OCI-LY7 (cell line): ENCODE results near the gene DOCK1. TPM values are rescaled to one million over a fixed set of nuclear protein-coding genes. Genes with fewer than 3 reads are reported as not detected.

Experiments
- BruUV-seq: library from RNA; stranded (reverse); fragments of 400-500 nt; replicated peaks from 2 replicates; lab custom pipeline; 2021; lab: Mats Ljungman, UMichigan
- CTCF ChIA-PET: fragments of 300-600 bp; sonication (Branson Sonifier 250); formaldehyde crosslinking; loops from one replicate; lab custom pipeline; 2022; ENCODE audit warnings: antibody characterized with exemption; ENCODE audit not compliant: unreplicated experiment; lab: Charles Lee
- POLR2A ChIA-PET: fragments of 300-600 bp; sonication (Branson Sonifier 250); formaldehyde crosslinking; loops from one replicate; lab custom pipeline; 2022; ENCODE audit warnings: antibody characterized with exemption; lab: Charles Lee
- DNase-seq: peaks from one replicate; pipeline ENCODE4 v3.0.0-alpha.2; 2015; ENCODE audit warnings: low spot score
- H2AFZ ChIP-seq: fragments of 200-600 bp; sonication (generic), shearing (Covaris generic); 2 replicates; pipeline ENCODE4 v1.6.1; 2014; ENCODE audit warnings: mild to moderate bottlenecking, antibody characterized with exemption, low read length, moderate library complexity
- H3K27ac ChIP-seq: fragments of 200-600 bp; sonication (generic); 2 replicates; pipeline ENCODE4 v1.5.1; 2014; ENCODE audit warnings: mixed run types, low read depth, mild to moderate bottlenecking, moderate library complexity, low read length, inconsistent platforms; ENCODE audit not compliant: poor library complexity, severe bottlenecking
- H3K36me3 ChIP-seq: fragments of 200-600 bp; sonication (generic); 2 replicates; pipeline ENCODE4 v1.6.1; 2014; ENCODE audit warnings: mild to moderate bottlenecking, antibody characterized with exemption, low read length, moderate library complexity, mixed read lengths; ENCODE audit not compliant: insufficient read depth
- H3K4me1 ChIP-seq: fragments of 200-600 bp; sonication (generic); 2 replicates; pipeline ENCODE4 v1.5.1; 2014; ENCODE audit warnings: mild to moderate bottlenecking, low read length; ENCODE audit not compliant: insufficient read depth, poor library complexity, severe bottlenecking
- H3K4me2 ChIP-seq: fragments of 200-600 bp; sonication (generic); 2 replicates; pipeline ENCODE4 v1.6.1; 2014; ENCODE audit warnings: mild to moderate bottlenecking, low read length
- H3K4me3 ChIP-seq: fragments of 200-600 bp; sonication (generic); 2 replicates; pipeline ENCODE4 v1.5.1; 2014; ENCODE audit warnings: mild to moderate bottlenecking, low read depth, low read length; ENCODE audit not compliant: poor library complexity, severe bottlenecking
- H3K79me2 ChIP-seq: fragments of 200-600 bp; sonication (generic); 2 replicates; pipeline ENCODE4 v1.6.1; 2016; ENCODE audit warnings: low read depth, mild to moderate bottlenecking, low read length, moderate library complexity, mixed read lengths; ENCODE audit not compliant: insufficient read depth
- H3K9me2 ChIP-seq: fragments of 200-600 bp; sonication (generic); 2 replicates; pipeline ENCODE4 v1.6.1; 2016; ENCODE audit warnings: mild to moderate bottlenecking, low read length, mixed read lengths; ENCODE audit not compliant: insufficient read depth
- H3K9me3 ChIP-seq: fragments of 200-600 bp; sonication (generic); 2 replicates; pipeline ENCODE4 v1.6.1; 2014; ENCODE audit warnings: mild to moderate bottlenecking, mixed run types, low read length, mixed read lengths
- H4K20me1 ChIP-seq: fragments of 200-600 bp; sonication (generic); 2 replicates; pipeline ENCODE4 v1.6.1; 2014; ENCODE audit warnings: mild to moderate bottlenecking, antibody characterized with exemption, low read length, moderate library complexity, mixed read lengths; ENCODE audit not compliant: insufficient read depth
- EZH2phosphoT487 ChIP-seq: fragments of 200-600 bp; sonication (generic); IDR thresholded peaks from 2 replicates; pipeline ENCODE4 v1.6.1; 2018; ENCODE audit warnings: low read depth, borderline replicate concordance, mild to moderate bottlenecking, mixed run types, antibody characterized with exemption, low read length, moderate library complexity, mixed read lengths
- intact Hi-C: fragments of 100-400 bp; cut with micrococcal nuclease; formaldehyde crosslinking; loops from one replicate; pipeline ENCODE4 v1.10.0; 2022; ENCODE audit not compliant: unreplicated experiment
- total RNA-seq, 2 experiments: library from RNA; depleted of rRNA in 1 of 2; stranded (reverse); fragments of >200 nt in 1 of 2; shearing (Covaris generic) in 1 of 2; gene quantifications; 2 replicates each; pipeline ENCODE4 v1.2.3, GENCODE V29; 2014 to 2022
- TF ChIP-seq, protein P1 (sequence below): fragments of 200-600 bp; sonication (generic); conservative IDR thresholded peaks from 2 replicates; pipeline ENCODE4 v1.5.1; 2014; ENCODE audit warnings: mild to moderate bottlenecking, antibody characterized with exemption, low read length, moderate library complexity, mixed read lengths

DOCK1 gene
- total RNA-seq, 2 experiments from 2014 or later, result not detected

DNA sequence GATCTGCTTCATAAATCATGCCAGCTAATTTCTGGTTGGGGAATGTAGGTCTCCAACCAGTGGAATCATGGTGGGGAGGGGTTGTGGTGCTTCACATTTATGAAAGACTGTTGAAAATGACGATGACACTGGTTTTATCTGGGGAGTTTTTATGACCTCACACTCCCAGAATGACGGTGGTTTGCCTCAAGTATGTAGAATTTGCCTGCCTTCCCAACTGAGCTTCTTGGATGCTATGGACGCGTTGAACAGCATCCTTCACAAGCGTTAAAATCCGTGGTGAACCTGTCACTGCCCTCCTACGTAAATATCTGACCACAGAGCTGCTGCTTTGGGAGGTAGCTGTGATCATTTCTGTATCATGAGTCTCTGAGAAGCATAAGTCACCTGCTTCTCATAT lies 287.9 kb downstream of the DOCK1 start:
- Histone ChIP-seq H2AFZ (no peak overlapping the region), H3K9me2 (no peaks in the 10 kb centered on the region), H3K36me3 (no peaks in the 10 kb centered on the region), H3K4me2 (no peak overlapping the region), H3K4me1 (no peaks in the 10 kb centered on the region), H3K27ac (no peak overlapping the region), H4K20me1 (no peaks in the 10 kb centered on the region), H3K9me3 (no peaks in the 10 kb centered on the region), H3K4me3 (no peak overlapping the region), H3K79me2 (no peaks in the 10 kb centered on the region)
- no peak for DNase-seq
- BruUV-seq, result no TSS peak
- intact Hi-C loops, result no loop called here
- TF ChIP-seq, protein P1, sequence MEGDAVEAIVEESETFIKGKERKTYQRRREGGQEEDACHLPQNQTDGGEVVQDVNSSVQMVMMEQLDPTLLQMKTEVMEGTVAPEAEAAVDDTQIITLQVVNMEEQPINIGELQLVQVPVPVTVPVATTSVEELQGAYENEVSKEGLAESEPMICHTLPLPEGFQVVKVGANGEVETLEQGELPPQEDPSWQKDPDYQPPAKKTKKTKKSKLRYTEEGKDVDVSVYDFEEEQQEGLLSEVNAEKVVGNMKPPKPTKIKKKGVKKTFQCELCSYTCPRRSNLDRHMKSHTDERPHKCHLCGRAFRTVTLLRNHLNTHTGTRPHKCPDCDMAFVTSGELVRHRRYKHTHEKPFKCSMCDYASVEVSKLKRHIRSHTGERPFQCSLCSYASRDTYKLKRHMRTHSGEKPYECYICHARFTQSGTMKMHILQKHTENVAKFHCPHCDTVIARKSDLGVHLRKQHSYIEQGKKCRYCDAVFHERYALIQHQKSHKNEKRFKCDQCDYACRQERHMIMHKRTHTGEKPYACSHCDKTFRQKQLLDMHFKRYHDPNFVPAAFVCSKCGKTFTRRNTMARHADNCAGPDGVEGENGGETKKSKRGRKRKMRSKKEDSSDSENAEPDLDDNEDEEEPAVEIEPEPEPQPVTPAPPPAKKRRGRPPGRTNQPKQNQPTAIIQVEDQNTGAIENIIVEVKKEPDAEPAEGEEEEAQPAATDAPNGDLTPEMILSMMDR, result no peak
- TF ChIP-seq EZH2phosphoT487, result no peak
- ChIA-PET CTCF (no interaction called here), POLR2A (no interaction called here)

DNA sequence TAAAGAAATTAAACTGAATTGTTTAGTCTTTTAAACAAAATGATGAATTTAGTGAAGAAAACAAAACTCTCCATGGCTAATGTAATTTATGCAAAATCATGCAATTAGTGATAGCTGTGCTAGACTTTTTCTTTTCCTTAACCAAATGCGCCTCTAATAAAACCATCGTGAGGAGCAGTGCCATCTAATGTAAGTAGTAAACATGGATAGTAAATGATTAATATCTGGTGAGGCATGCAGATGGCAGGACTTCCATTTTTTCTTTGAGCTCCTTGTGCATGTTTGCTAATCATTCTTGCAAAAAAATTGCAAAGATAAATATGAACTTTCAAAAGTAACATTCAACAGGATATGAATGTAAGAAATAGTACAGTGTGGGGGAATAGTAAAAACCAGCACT lies 288.9 kb downstream of the DOCK1 start:
- H3K4me3 ChIP-seq, result no peak overlapping the region
- POLR2A ChIA-PET, result interaction anchor here (1.1 kb wide), 1 partner anchor 13 kb away, joined by 3 read pairs; no protein-coding TSS in a partner anchor
- BruUV-seq, result no TSS peak
- H3K9me3 ChIP-seq, result no peaks in the 10 kb centered on the region
- intact Hi-C loops, result no loop called here
- no peaks in the 10 kb centered on the region for H4K20me1 ChIP-seq
- H2AFZ ChIP-seq, result no peak overlapping the region
- no peaks in the 10 kb centered on the region for H3K9me2 ChIP-seq
- TF ChIP-seq, protein P1, result no peak
- TF ChIP-seq EZH2phosphoT487, result no peak
- H3K79me2 ChIP-seq, result no peaks in the 10 kb centered on the region
- no peak for DNase-seq
- H3K36me3 ChIP-seq, result no peaks in the 10 kb centered on the region
- H3K4me2 ChIP-seq, result no peak overlapping the region
- H3K4me1 ChIP-seq, result no peaks in the 10 kb centered on the region
- H3K27ac ChIP-seq, result no peak overlapping the region
- CTCF ChIA-PET, result no interaction called here

DNA sequence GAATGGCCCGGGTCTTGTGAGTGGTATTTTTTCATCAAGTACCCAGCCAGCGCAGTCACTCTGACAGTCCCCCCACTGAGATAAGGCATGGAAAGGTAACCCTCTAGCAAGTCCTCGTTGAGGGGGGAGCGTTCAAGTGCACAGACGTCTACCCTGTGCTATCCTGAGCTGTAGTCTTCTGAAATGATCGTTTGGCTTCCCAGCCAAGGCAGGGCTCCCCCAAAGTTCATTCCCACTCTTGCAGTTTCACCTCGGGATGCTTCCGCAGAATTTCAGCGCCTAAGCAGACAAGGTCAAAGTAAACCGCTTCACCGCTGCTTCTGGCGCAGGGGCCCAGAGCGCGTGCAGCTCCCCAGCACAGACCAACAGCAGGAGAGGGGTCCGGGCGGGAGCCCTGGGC lies 289.4 kb downstream of the DOCK1 start:
- no peaks in the 10 kb centered on the region for H3K9me3 ChIP-seq
- ChIA-PET CTCF (no interaction called here), POLR2A (interaction anchor here (1.1 kb wide), 1 partner anchor 12 kb away, joined by 3 read pairs; no protein-coding TSS in a partner anchor)
- H3K36me3 ChIP-seq, result no peaks in the 10 kb centered on the region
- H2AFZ ChIP-seq, result no peak overlapping the region
- no peaks in the 10 kb centered on the region for H3K4me1 ChIP-seq
- DNase-seq, result no peak
- H3K27ac ChIP-seq, result no peak overlapping the region
- no peak overlapping the region for H3K4me3 ChIP-seq
- H4K20me1 ChIP-seq, result no peaks in the 10 kb centered on the region
- H3K9me2 ChIP-seq, result no peaks in the 10 kb centered on the region
- no TSS peak for BruUV-seq
- no peak overlapping the region for H3K4me2 ChIP-seq
- TF ChIP-seq, protein P1, result no peak
- no peak for TF ChIP-seq EZH2phosphoT487
- intact Hi-C loops, result no loop called here
- H3K79me2 ChIP-seq, result no peaks in the 10 kb centered on the region
